Measurements from ENCODE around the gene JUN.

DNA sequence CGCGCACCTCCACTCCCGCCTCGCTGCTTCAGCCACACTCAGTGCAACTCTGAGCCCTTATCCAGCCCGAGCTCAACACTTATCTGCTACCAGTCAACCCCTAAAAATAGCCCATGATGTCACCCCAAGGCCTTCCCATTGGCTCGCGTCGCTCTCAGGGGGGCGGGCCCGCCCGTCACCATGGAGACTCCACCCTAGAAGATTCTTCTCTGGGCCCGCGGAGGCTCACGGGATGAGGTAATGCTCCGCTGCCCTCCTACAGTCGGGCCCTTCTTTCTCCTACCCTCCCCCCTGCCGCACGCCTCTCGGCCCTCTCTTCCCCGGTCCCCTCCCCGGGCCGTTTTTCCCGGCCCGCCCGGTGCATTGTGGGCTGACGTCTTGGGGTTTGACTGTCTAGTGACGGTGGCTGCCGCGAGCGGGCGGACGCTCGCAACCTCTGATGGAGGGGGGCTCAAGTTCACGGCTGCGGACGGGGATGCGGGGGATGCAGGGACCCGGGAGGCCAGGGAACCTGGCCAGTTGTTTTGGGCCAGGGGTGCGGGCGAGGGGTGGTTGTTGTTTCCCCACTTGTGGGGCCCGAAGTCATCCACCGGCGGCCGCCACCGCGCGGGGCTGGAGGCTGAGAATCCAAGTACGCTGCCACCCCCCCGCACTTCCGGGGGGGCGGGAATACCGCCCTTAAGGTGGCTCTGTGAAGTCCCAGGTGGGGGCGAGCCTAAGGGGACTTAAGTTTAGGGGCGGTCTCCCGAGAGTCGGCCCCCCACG lies at the start of gene JUN:
- peak in 1 of 3 donors; percentile 9 for TF ChIP-seq CTCF (IDR thresholded peaks at IDR 0.05)
- TF ChIP-seq POLR2A (IDR thresholded peaks at IDR 0.05), result peak; percentile 81
